GM23248 (cell line): Measurements from ENCODE around the gene GAS7. TPM values are rescaled to one million over a fixed set of nuclear protein-coding genes. Genes with fewer than 3 reads are reported as not detected.

Source experiments
- DNase-seq: peaks from one replicate; pipeline ENCODE4 v3.0.0-alpha.2; 2015
- H2AFZ ChIP-seq: fragments of 200-600 bp; sonication (generic); 2 replicates; pipeline ENCODE4 v1.6.1; 2016; ENCODE audit warnings: antibody characterized with exemption
- H3F3A ChIP-seq: fragments of 200-600 bp; sonication (generic); 2 replicates; pipeline ENCODE4 v1.6.1; 2016; ENCODE audit warnings: mild to moderate bottlenecking, antibody characterized with exemption, mixed run types; ENCODE audit not compliant: insufficient read depth
- H3K27ac ChIP-seq: fragments of 200-600 bp; sonication (generic); 2 replicates; pipeline ENCODE4 v1.5.1; 2016; ENCODE audit warnings: mild to moderate bottlenecking
- H3K27me3 ChIP-seq: fragments of 200-600 bp; sonication (generic); replicated peaks from 2 replicates; pipeline ENCODE4 v1.6.1; 2016; ENCODE audit warnings: mild to moderate bottlenecking; ENCODE audit not compliant: insufficient read depth
- H3K36me3 ChIP-seq: fragments of 200-600 bp; sonication (generic); 2 replicates; pipeline ENCODE4 v1.6.1; 2016; ENCODE audit warnings: low read depth, mild to moderate bottlenecking
- H3K4me1 ChIP-seq: fragments of 200-600 bp; sonication (generic); 2 replicates; pipeline ENCODE4 v1.6.1; 2016; ENCODE audit warnings: mild to moderate bottlenecking; ENCODE audit not compliant: insufficient read depth
- H3K4me2 ChIP-seq: fragments of 200-600 bp; sonication (generic); one replicate; pipeline ENCODE4 v1.6.1; 2016; ENCODE audit warnings: mild to moderate bottlenecking; ENCODE audit not compliant: unreplicated experiment
- H3K4me3 ChIP-seq: fragments of 200-600 bp; sonication (generic); 2 replicates; pipeline ENCODE4 v1.5.1; 2016; ENCODE audit warnings: mild to moderate bottlenecking
- H3K79me2 ChIP-seq: fragments of 200-600 bp; sonication (generic); 2 replicates; pipeline ENCODE4 v1.6.1; 2016; ENCODE audit warnings: mild to moderate bottlenecking; ENCODE audit not compliant: insufficient read depth
- H3K9ac ChIP-seq: fragments of 200-600 bp; sonication (generic); 2 replicates; pipeline ENCODE4 v1.6.1; 2016; ENCODE audit warnings: mild to moderate bottlenecking
- H3K9me2 ChIP-seq: fragments of 200-600 bp; sonication (generic); 2 replicates; pipeline ENCODE4 v1.6.1; 2016; ENCODE audit warnings: mixed run types, mild to moderate bottlenecking, moderate library complexity; ENCODE audit not compliant: insufficient read depth
- H3K9me3 ChIP-seq: fragments of 200-600 bp; sonication (generic); one replicate; pipeline ENCODE4 v1.6.1; 2017; ENCODE audit warnings: low read depth
- H4K20me1 ChIP-seq: fragments of 200-600 bp; sonication (generic); 2 replicates; pipeline ENCODE4 v1.6.0; 2016; ENCODE audit not compliant: insufficient read depth
- EZH2 ChIP-seq: fragments of 200-600 bp; sonication (generic); IDR thresholded peaks from 2 replicates; pipeline ENCODE4 v1.6.1; 2018; ENCODE audit warnings: antibody characterized with exemption, mild to moderate bottlenecking; ENCODE audit not compliant: insufficient read depth, poor library complexity, severe bottlenecking
- EZH2phosphoT487 ChIP-seq: fragments of 200-600 bp; sonication (generic); IDR thresholded peaks from 2 replicates; pipeline ENCODE4 v1.6.1; 2018; ENCODE audit warnings: antibody characterized with exemption, moderate library complexity, mild to moderate bottlenecking, low read depth; ENCODE audit not compliant: insufficient read depth
- WGBS, 2 experiments: methylation state at CpG; one replicate each; pipeline ENCODE4 v1.1.6; 2015 to 2017; ENCODE audit warnings: low lambda C conversion rate in 2 of 2, low coverage in 1 of 2; ENCODE audit errors: missing lambda C conversion rate in 2 of 2; 5-methylcytosine and 5-hydroxymethylcytosine counted together
- in situ Hi-C: fragments of 300-500 bp; cut with MboI; formaldehyde crosslinking; loops from 2 replicates; pipeline ENCODE4 v1.15.0; 2020
- polyA plus RNA-seq: library from polyadenylated mRNA; unstranded; fragments of >200 nt; fragmentation: Nextera tagmentation; extraction: Ambion mirVana; gene quantifications from 2 replicates; pipeline ENCODE4 v1.2.1, GENCODE V29; 2016
- total RNA-seq: library from RNA; depleted of rRNA; stranded (reverse); fragments of >200 nt; shearing (Covaris generic); gene quantifications from 2 replicates; pipeline ENCODE4 v1.2.3, GENCODE V29; 2014

GAS7 gene
- total and polyA plus RNA-seq, 2 experiments from 2014 or later = 6.7 to 13.4 TPM

DNA sequence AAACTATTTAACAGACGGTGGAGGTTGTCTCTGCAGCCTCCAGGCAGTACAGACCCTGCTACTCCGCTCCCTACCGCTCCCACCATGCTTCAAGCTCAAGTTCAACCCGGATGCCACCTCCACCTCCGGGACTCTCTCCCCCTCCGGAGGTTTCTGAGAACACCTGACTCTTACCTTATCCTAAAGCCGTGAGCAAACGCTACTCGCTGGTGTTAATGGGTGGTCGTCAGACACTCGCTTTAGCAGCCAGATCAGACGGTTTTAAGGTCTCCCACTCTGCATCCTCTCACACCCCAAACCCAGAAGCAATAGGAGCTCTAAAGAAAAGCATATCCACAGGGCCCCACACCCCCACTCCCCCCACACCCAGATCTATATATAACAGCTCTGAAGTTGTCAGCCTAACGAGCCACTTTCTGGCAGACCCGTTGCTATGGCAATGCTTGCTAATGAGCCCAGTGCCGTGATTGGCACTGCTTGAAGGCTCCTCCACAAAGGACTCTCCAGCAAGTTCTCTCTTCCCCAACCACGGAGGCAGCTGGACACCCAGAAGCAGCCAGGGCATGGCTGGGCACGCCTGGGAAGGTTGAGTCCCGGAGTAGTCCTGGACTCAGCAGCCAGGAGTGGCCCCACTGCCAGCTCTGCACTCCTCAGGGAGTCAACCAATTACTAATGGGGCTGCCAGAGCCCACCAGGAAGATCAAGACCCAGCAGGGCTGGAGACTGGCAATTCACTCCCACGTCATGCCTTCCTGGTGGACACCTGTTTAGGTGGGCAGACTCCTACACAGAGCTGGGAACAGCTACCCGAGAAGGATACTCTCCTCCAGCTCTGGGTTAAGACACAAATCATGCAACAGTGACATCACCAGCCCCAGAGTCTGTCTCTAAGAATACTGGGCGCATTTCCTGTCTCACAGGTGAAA, 172.2 kb downstream of the GAS7 start:
- Histone ChIP-seq H3K4me2 (no peak overlapping the region), H3K9me2 (no peaks in the 10 kb centered on the region), H3K36me3 (no peaks in the 10 kb centered on the region), H4K20me1 (no peaks in the 10 kb centered on the region), H3K79me2 (no peaks in the 10 kb centered on the region), H3K27ac (no peak overlapping the region), H3K9ac (no peak overlapping the region), H2AFZ (no peak overlapping the region), H3K27me3 (no peaks in the 10 kb centered on the region), H3K4me3 (no peak overlapping the region), H3K9me3 (no peaks in the 10 kb centered on the region), H3F3A (no peaks in the 10 kb centered on the region), H3K4me1 (no peaks in the 10 kb centered on the region)
- 55 to 59% methylated on average over 21 of the region's 21 CpGs for WGBS, 2 experiments
- in situ Hi-C loops = no loop called here
- no peak for DNase-seq
- TF ChIP-seq EZH2 (no peak), EZH2phosphoT487 (no peak)

DNA sequence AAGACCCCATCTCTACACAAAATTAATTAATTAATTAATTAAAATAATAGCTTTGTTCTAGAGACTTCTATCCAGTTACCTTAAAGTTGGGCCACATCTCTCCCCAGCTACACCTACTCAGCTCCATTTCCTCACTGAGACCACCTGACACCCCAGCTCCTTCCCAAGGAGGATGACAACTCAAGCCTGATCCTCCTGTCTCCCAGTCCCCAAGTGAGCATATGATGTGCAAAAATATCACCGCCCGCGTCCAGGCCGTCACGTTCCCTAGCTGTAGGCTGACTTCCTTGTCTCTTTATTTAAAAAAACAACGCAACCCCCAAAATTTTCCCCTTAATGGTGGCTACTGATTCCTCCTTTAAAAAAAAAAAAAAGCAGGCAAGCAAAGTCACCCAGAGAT, 173.2 kb downstream of the GAS7 start:
- TF ChIP-seq EZH2phosphoT487 = no peak
- no peak overlapping the region for H2AFZ ChIP-seq
- H3F3A ChIP-seq = no peaks in the 10 kb centered on the region
- no peak overlapping the region for H3K27ac ChIP-seq
- no peaks in the 10 kb centered on the region for H3K9me2 ChIP-seq
- H3K9ac ChIP-seq = no peak overlapping the region
- H3K4me3 ChIP-seq = no peak overlapping the region
- no peak for DNase-seq
- 97% methylated on average over 6 of the region's 6 CpGs for WGBS, 2 experiments
- H3K27me3 ChIP-seq = no peaks in the 10 kb centered on the region
- in situ Hi-C loops = no loop called here
- H3K4me2 ChIP-seq = no peak overlapping the region
- no peaks in the 10 kb centered on the region for H3K9me3 ChIP-seq
- no peaks in the 10 kb centered on the region for H3K4me1 ChIP-seq
- no peaks in the 10 kb centered on the region for H4K20me1 ChIP-seq
- H3K79me2 ChIP-seq = no peaks in the 10 kb centered on the region
- no peaks in the 10 kb centered on the region for H3K36me3 ChIP-seq

DNA sequence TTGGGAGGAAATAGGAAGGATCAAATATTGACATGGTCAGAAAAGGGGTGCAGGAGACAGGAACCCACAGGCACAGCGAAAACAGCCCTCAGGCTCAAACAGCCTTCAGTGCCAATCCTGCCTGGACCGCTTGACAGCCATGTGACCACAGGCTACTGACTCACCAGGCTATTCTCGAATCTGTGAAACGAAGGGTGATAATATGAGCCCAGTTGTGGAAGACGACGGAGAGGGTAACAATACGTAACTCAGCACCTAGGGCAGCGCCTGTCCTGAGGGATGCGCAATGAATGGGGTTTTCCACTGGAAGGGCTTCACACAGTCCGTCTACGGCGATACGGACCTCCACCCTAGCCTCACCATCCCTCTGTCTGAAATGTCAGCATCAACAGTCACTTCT, 176.0 kb downstream of the GAS7 start:
- no peaks in the 10 kb centered on the region for H3K36me3 ChIP-seq
- no peak overlapping the region for H3K4me3 ChIP-seq
- H3K9me2 ChIP-seq = no peaks in the 10 kb centered on the region
- no peak overlapping the region for H3K27ac ChIP-seq
- no peak for TF ChIP-seq EZH2phosphoT487
- TF ChIP-seq EZH2 = no peak
- no peaks in the 10 kb centered on the region for H3K27me3 ChIP-seq
- no peaks in the 10 kb centered on the region for H3K9me3 ChIP-seq
- no peak overlapping the region for H3K4me2 ChIP-seq
- H3K79me2 ChIP-seq = no peaks in the 10 kb centered on the region
- in situ Hi-C loops = no loop called here
- H2AFZ ChIP-seq = no peak overlapping the region
- DNase-seq = no peak
- no peaks in the 10 kb centered on the region for H3F3A ChIP-seq
- 85 to 89% methylated on average over 12 to 13 of the region's 13 CpGs for WGBS, 2 experiments
- H4K20me1 ChIP-seq = no peaks in the 10 kb centered on the region
- H3K9ac ChIP-seq = no peak overlapping the region
- H3K4me1 ChIP-seq = no peaks in the 10 kb centered on the region

DNA sequence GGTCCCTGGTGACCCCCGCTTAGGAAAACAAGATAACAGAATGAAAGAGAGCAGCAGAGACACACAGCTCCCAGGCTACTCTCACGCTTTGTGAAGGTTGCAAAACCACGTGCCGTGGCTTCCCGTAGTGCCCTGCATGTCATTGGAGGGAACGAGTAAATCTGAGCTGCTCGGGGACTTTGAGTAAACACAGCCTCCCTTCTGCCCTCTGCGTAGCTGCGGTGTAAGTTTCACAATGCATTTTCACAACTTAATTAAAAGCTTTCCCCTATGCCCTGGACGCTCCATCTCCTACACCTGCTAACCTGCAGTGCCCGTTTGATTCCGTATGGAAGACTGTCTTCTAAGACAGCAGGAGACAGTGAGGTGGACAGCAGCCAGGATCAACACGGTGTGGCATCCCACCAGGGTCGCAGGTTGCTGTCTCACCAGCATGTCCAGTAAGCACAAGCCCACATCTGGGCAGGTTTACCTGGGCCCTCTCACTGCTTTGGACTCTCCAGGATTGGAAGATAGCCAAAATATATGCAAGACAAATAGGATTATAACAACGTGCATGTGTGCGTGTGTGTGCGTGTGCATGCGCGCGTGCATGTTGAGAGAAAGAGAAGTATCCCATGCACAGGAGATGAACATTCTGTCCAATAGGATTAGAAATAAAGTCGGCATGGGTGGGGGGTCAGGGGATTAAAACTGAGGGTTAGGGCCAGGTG, 177.0 kb downstream of the GAS7 start:
- Histone ChIP-seq H2AFZ (no peak overlapping the region), H3K4me1 (no peaks in the 10 kb centered on the region), H4K20me1 (no peaks in the 10 kb centered on the region), H3K9ac (no peak overlapping the region), H3K27me3 (no peaks in the 10 kb centered on the region), H3F3A (no peaks in the 10 kb centered on the region), H3K4me2 (no peak overlapping the region), H3K27ac (no peak overlapping the region), H3K36me3 (no peaks in the 10 kb centered on the region), H3K9me2 (no peaks in the 10 kb centered on the region), H3K79me2 (no peaks in the 10 kb centered on the region), H3K4me3 (no peak overlapping the region), H3K9me3 (no peaks in the 10 kb centered on the region)
- no peak for DNase-seq
- in situ Hi-C loops = no loop called here
- 85 to 87% methylated on average over 21 of the region's 21 CpGs for WGBS, 2 experiments
- TF ChIP-seq EZH2phosphoT487 = no peak
- no peak for TF ChIP-seq EZH2
